Measurements from ENCODE around the gene TMEM164. TPM values are rescaled to one million over a fixed set of nuclear protein-coding genes. Genes with fewer than 3 reads are reported as not detected.
"Not testable (repeated sequence)": the region's sequence is repeated elsewhere in the genome, so short reads cannot be mapped to it uniquely, and the experiment has no call there.

Gene TMEM164
- total RNA-seq, 1 donor from 2014 or later: 84.6 TPM

- intact Hi-C loops (cut with DNase I): no loop called here
- no peak for DNase-seq
- H3K36me3 ChIP-seq: no peaks in the 10 kb centered on the region
- no peaks in the 10 kb centered on the region for H3K4me1 ChIP-seq
- H3K27me3 ChIP-seq: no peaks in the 10 kb centered on the region
- no peak overlapping the region for H3K27ac ChIP-seq
- H3K9me3 ChIP-seq: no peaks in the 10 kb centered on the region
- no peak for ATAC-seq
- no peak for TF ChIP-seq CTCF (IDR thresholded peaks at IDR 0.05)
- no peak overlapping the region for H3K4me3 ChIP-seq
These were observed 38.5 kb upstream of the TMEM164 start for GRCh38 chrX:109964390-109964789.

- H3K36me3 ChIP-seq: no peaks in the 10 kb centered on the region
- no peaks in the 10 kb centered on the region for H3K4me1 ChIP-seq
- DNase-seq: no peak
- no peaks in the 10 kb centered on the region for H3K9me3 ChIP-seq
- TF ChIP-seq CTCF (IDR thresholded peaks at IDR 0.05): no peak
- H3K27me3 ChIP-seq: no peaks in the 10 kb centered on the region
- H3K4me3 ChIP-seq: no peak overlapping the region
- intact Hi-C loops (cut with DNase I): no loop called here
- no peak overlapping the region for H3K27ac ChIP-seq
- no peak for ATAC-seq
These were observed 36.7 kb upstream of the TMEM164 start for GRCh38 chrX:109966246-109966645.

DNA sequence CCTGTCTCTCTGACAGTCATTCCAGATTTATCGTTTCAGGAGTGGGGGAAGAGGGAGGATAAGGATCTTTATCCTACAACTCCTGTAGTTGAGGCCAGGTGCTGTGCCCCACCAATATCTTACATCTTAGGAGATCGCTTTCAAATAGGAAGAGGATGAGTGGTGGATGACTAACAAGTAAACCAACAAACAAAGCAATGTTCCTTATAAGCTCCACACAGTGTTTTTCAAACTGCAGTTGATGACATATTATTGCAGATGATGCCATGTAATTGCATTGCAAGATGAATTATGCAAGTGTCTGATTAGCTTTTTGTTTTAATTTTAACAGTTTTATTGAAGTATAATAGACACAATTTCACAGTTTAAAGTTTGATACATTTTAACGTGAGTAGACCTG, 35.8 kb upstream of the TMEM164 start:
- no peaks in the 10 kb centered on the region for H3K36me3 ChIP-seq
- no peak overlapping the region for H3K27ac ChIP-seq
- no peak overlapping the region for H3K4me3 ChIP-seq
- no peaks in the 10 kb centered on the region for H3K9me3 ChIP-seq
- no peaks in the 10 kb centered on the region for H3K27me3 ChIP-seq
- intact Hi-C loops (cut with DNase I): no loop called here
- ATAC-seq (no peak), DNase-seq (no peak)
- no peak for TF ChIP-seq CTCF (IDR thresholded peaks at IDR 0.05)
- no peaks in the 10 kb centered on the region for H3K4me1 ChIP-seq

DNA sequence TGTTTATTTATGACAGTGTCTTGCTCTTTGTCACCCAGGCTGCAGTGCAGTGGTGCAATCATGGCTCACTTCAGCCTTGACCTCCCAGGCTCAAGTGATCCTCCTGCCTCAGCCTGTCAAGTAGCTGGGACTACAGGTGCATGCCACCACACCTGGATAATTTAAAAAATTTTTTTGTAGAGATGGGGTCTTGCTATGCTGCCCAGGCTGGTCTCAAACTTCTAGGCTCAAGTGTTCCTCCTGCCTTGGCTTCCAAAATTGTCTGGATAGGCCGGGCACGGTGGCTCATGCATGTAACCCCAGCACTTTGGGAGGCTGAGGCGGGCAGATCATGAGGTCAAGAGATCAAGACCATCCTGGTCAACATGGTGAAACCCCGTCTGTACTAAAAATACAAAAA, 32.1 kb upstream of the TMEM164 start:
- intact Hi-C loops (cut with DNase I); H3K4me3 ChIP-seq: not testable (repeated sequence)

GRCh38 chrX:109974906-109975655, 27.8 kb upstream of the TMEM164 start:
- H3K36me3 ChIP-seq: no peaks in the 10 kb centered on the region
- no peak for ATAC-seq

More for the DNA sequence above, 32.1 kb upstream of the TMEM164 start:
- not testable (repeated sequence) for H3K27ac ChIP-seq, H3K36me3 ChIP-seq, ATAC-seq, H3K4me1 ChIP-seq, H3K27me3 ChIP-seq, H3K9me3 ChIP-seq, DNase-seq

GRCh38 chrX:109985210-109985609, 17.7 kb upstream of the TMEM164 start:
- H3K4me1 ChIP-seq; intact Hi-C loops (cut with DNase I); H3K4me3 ChIP-seq; H3K27ac ChIP-seq; ATAC-seq; DNase-seq; H3K9me3 ChIP-seq; H3K27me3 ChIP-seq; H3K36me3 ChIP-seq: not testable (repeated sequence)

More at GRCh38 chrX:109974906-109975655, 27.8 kb upstream of the TMEM164 start:
- TF ChIP-seq CTCF (IDR thresholded peaks at IDR 0.05): no peak
- Histone ChIP-seq H3K4me3 (no peak overlapping the region), H3K27ac (no peak overlapping the region), H3K9me3 (no peaks in the 10 kb centered on the region), H3K4me1 (no peaks in the 10 kb centered on the region), H3K27me3 (no peaks in the 10 kb centered on the region)
- intact Hi-C loops (cut with DNase I): no loop called here
- no peak for DNase-seq

GRCh38 chrX:109987884-109988283, 15.0 kb upstream of the TMEM164 start:
- ATAC-seq: no peak
- no peak for TF ChIP-seq CTCF (IDR thresholded peaks at IDR 0.05)
- intact Hi-C loops (cut with DNase I): no loop called here

More at GRCh38 chrX:109987884-109988283, 15.0 kb upstream of the TMEM164 start:
- no peak for DNase-seq
- Histone ChIP-seq H3K9me3 (no peaks in the 10 kb centered on the region), H3K27ac (no peak overlapping the region), H3K4me3 (no peak overlapping the region), H3K36me3 (no peaks in the 10 kb centered on the region), H3K4me1 (no peaks in the 10 kb centered on the region), H3K27me3 (no peaks in the 10 kb centered on the region)
